ENCODE data around the gene ADORA2B. TPM values are rescaled to one million over a fixed set of nuclear protein-coding genes. Genes with fewer than 3 reads are reported as not detected.

The ADORA2B gene
- total and polyA plus RNA-seq, 2 of the 4 experiments (the other 2 are of a cell fraction): 5.2 to 5.5 TPM

DNA sequence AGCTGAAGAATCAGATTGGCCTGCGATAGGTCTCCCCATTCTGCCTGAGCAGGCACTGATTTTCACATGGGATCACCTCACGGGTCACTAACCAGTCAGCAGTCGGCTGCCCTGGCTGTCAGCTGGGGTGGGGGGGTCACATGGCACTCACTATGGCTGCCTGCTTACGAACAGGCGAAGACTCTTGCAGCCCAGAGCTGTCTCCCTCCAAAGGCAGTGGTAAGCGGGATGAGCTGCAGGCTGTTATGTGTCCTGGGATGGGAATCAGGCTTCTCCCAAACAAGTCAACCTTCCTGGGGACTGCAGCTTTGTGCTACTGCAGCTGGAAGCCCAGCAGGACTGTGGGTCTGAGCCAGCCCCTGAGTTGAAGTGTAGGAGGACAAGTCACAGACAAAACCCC lies 29.0 kb upstream of the ADORA2B start:
- BruUV-seq (replicated peaks): no TSS peak
- Histone ChIP-seq H3K4me2 (ENCODE audit: low read depth, low read length) (no peak overlapping the region), H2BK5ac (ENCODE audit: low read depth, low read length, poor library complexity, severe bottlenecking) (no peak overlapping the region), H3K27ac (ENCODE audit: insufficient read depth, low read length) (no peak overlapping the region), H4K5ac (ENCODE audit: low read depth, low read length) (no peak overlapping the region), H2BK120ac (ENCODE audit: low read depth, low read length) (peak overlapping the region; percentile 49), H2AK5ac (ENCODE audit: low read depth, low read length) (peak overlapping the region; percentile 64; the same call in 1 of the 2 replicates), H2BK20ac (ENCODE audit: low read depth, low read length) (peak overlapping the region; percentile 41), H3K9ac (ENCODE audit: low read depth, low read length) (no peak overlapping the region), H3K9me1 (ENCODE audit: insufficient read depth, low read length) (peaks cover 6% of the 10 kb centered on the region), H4K8ac (ENCODE audit: low read depth in 2 of 2, low read length in 2 of 2) (no peak overlapping the region; a peak in 1 of 4 replicates), H4K91ac (ENCODE audit: insufficient read depth, low read depth, low read length) (peak overlapping the region; percentile 39), H3K9me3 (ENCODE audit: control insufficient read depth, insufficient read depth, low read length) (peaks cover 6% of the 10 kb centered on the region), H3K4ac (ENCODE audit: low read depth, low read length) (peak overlapping the region; percentile 15), H3K27me3 (ENCODE audit: control insufficient read depth, insufficient read depth, low read length) (no peaks in the 10 kb centered on the region), H3K14ac (replicated peaks; ENCODE audit: low read depth, low read length) (no peak overlapping the region), H2BK15ac (ENCODE audit: low read depth, low read length) (peak overlapping the region; percentile 82; the same call in 1 of the 3 replicates), H3K4me1 (ENCODE audit: control insufficient read depth, insufficient read depth, low read length) (peaks cover 10% of the 10 kb centered on the region), H3K79me1 (ENCODE audit: low read depth in 1 of 2, low read length in 2 of 2) (no peaks in the 10 kb centered on the region), H2AFZ (replicated peaks; ENCODE audit: low read length, poor library complexity) (no peak overlapping the region), H3K4me3 (ENCODE audit: insufficient read depth, low read depth, low read length) (no peak overlapping the region), H3K18ac (ENCODE audit: low read depth, low read length) (peak overlapping the region; percentile 22; the same call in 1 of the 2 replicates), H4K20me1 (ENCODE audit: insufficient read depth, low read length) (no peaks in the 10 kb centered on the region), H3K36me3 (ENCODE audit: control insufficient read depth, insufficient read depth, low read length) (no peaks in the 10 kb centered on the region), H3K56ac (ENCODE audit: extremely low read depth, insufficient read depth, low read length) (no peak overlapping the region), H3K23ac (ENCODE audit: low read depth, low read length) (no peak overlapping the region), H2AK9ac (replicated peaks; ENCODE audit: low read depth, low read length, poor library complexity) (no peak overlapping the region)
- DNase-seq: no peak
- no peak for TF ChIP-seq MXI1 (IDR thresholded peaks at IDR 0.05; ENCODE audit: borderline replicate concordance, low read depth, low read length)
- no peak for TF ChIP-seq RCOR1 (IDR thresholded peaks at IDR 0.05; ENCODE audit: insufficient replicate concordance, low read length)
- TF ChIP-seq RFX5 (IDR thresholded peaks at IDR 0.05; ENCODE audit: low read depth, low read length): no peak
- TF ChIP-seq CHD1 (IDR thresholded peaks at IDR 0.05; ENCODE audit: low read depth, low read length): no peak
- no peak for TF ChIP-seq CEBPB (IDR thresholded peaks at IDR 0.05; ENCODE audit: low read depth, low read length)
- TF ChIP-seq, protein P1, sequence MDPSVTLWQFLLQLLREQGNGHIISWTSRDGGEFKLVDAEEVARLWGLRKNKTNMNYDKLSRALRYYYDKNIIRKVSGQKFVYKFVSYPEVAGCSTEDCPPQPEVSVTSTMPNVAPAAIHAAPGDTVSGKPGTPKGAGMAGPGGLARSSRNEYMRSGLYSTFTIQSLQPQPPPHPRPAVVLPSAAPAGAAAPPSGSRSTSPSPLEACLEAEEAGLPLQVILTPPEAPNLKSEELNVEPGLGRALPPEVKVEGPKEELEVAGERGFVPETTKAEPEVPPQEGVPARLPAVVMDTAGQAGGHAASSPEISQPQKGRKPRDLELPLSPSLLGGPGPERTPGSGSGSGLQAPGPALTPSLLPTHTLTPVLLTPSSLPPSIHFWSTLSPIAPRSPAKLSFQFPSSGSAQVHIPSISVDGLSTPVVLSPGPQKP (IDR thresholded peaks at IDR 0.05; ENCODE audit: borderline replicate concordance, low read depth, low read length): no peak
- no peak for TF ChIP-seq MAFK (IDR thresholded peaks at IDR 0.05; ENCODE audit: low read depth, low read length)
- no peak for TF ChIP-seq MAZ (IDR thresholded peaks at IDR 0.05; ENCODE audit: borderline replicate concordance, low read depth, low read length)
- TF ChIP-seq NFE2L2 (IDR thresholded peaks at IDR 0.05; ENCODE audit: low read depth, low read length): no peak
- TF ChIP-seq, protein P2, sequence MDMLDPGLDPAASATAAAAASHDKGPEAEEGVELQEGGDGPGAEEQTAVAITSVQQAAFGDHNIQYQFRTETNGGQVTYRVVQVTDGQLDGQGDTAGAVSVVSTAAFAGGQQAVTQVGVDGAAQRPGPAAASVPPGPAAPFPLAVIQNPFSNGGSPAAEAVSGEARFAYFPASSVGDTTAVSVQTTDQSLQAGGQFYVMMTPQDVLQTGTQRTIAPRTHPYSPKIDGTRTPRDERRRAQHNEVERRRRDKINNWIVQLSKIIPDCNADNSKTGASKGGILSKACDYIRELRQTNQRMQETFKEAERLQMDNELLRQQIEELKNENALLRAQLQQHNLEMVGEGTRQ (IDR thresholded peaks at IDR 0.05; ENCODE audit: low read depth, low read length): no peak
- no peak for TF ChIP-seq FOS (IDR thresholded peaks at IDR 0.05; ENCODE audit: low read depth, low read length)
- no peak for TF ChIP-seq POLR2A (IDR thresholded peaks at IDR 0.05; ENCODE audit: low read depth, low read length)
- TF ChIP-seq SMC3 (IDR thresholded peaks at IDR 0.05; ENCODE audit: low read depth, low read length): no peak
- TF ChIP-seq, protein P3, sequence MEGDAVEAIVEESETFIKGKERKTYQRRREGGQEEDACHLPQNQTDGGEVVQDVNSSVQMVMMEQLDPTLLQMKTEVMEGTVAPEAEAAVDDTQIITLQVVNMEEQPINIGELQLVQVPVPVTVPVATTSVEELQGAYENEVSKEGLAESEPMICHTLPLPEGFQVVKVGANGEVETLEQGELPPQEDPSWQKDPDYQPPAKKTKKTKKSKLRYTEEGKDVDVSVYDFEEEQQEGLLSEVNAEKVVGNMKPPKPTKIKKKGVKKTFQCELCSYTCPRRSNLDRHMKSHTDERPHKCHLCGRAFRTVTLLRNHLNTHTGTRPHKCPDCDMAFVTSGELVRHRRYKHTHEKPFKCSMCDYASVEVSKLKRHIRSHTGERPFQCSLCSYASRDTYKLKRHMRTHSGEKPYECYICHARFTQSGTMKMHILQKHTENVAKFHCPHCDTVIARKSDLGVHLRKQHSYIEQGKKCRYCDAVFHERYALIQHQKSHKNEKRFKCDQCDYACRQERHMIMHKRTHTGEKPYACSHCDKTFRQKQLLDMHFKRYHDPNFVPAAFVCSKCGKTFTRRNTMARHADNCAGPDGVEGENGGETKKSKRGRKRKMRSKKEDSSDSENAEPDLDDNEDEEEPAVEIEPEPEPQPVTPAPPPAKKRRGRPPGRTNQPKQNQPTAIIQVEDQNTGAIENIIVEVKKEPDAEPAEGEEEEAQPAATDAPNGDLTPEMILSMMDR (conservative IDR thresholded peaks at IDR 0.05; ENCODE audit: low read depth, low read length): no peak
- TF ChIP-seq RAD21 (IDR thresholded peaks at IDR 0.05; ENCODE audit: low read length): no peak
- no peak for TF ChIP-seq BHLHE40 (IDR thresholded peaks at IDR 0.05; ENCODE audit: low read depth, low read length)
- CTCF ChIA-PET: interaction anchor here (0.8 to 1.9 kb wide), 2 partner anchors 11 kb away, joined by 5 read pairs; no protein-coding TSS in a partner anchor
- intact Hi-C loops (cut with micrococcal nuclease): no loop called here
- no CpG with 5 or more reads among the region's 6 CpGs for WGBS, 2 experiments (ENCODE audit: extremely low coverage in 2 of 2, insufficient read length in 1 of 2)
- dilution Hi-C loops (cut with HindIII; ENCODE audit: low sequenced_read_pairs, unreplicated experiment): no loop called here
- in situ Hi-C loops (cut with MboI; ENCODE audit: low sequenced_read_pairs): no loop called here
- POLR2A ChIA-PET (ENCODE audit: unreplicated experiment): no interaction called here
- ATAC-seq (ENCODE audit: low read depth): no peak

Measured in IMR-90 (cell line).